GM19468 (cell line): Measurements from ENCODE around the gene MT2A.
"Not testable (repeated sequence)": the region's sequence is repeated elsewhere in the genome, so short reads cannot be mapped to it uniquely, and the experiment has no call there.

Experiments used
- ATAC-seq: cut with Tn5 transposase; IDR thresholded peaks from one replicate; pipeline ENCODE4 v1.9.1; 2021; ENCODE audit warnings: mild to moderate bottlenecking, moderate library complexity, moderate number of reproducible peaks; ENCODE audit not compliant: unreplicated experiment; ENCODE audit errors: extremely low read depth

MT2A gene

GRCh38 chr16:56617212-56618085, 9.1 kb downstream of the MT2A start:
- no peak for ATAC-seq

GRCh38 chr16:56618138-56618537, 9.8 kb downstream of the MT2A start:
- no peak for ATAC-seq

- no peak for ATAC-seq
Measured at GRCh38 chr16:56620339-56620897, 12.0 kb downstream of the MT2A start.

- ATAC-seq = not testable (repeated sequence)
Measured at GRCh38 chr16:56621665-56622445, 13.5 kb downstream of the MT2A start.

- ATAC-seq = not testable (repeated sequence)
Measured at GRCh38 chr16:56623184-56623583, 14.8 kb downstream of the MT2A start.

GRCh38 chr16:56623637-56624036, 15.3 kb downstream of the MT2A start:
- ATAC-seq = no peak

GRCh38 chr16:56625140-56625942, 17.0 kb downstream of the MT2A start, which contains the start of gene MT1E:
MT1E (plus strand) TSS chr16:56625781; CDS start chr16:56625852, 71 bp downstream.
- ATAC-seq = peak; percentile 33

- ATAC-seq = no peak
Measured at GRCh38 chr16:56625943-56626654, 17.7 kb downstream of the MT2A start.

GRCh38 chr16:56626685-56627084, 18.3 kb downstream of the MT2A start:
- ATAC-seq = no peak

GRCh38 chr16:56628486-56629350, 20.3 kb downstream of the MT2A start:
- ATAC-seq = no peak

GRCh38 chr16:56629531-56629930, 21.1 kb downstream of the MT2A start:
- ATAC-seq = no peak

GRCh38 chr16:56630134-56630533, 21.8 kb downstream of the MT2A start:
- ATAC-seq = peak; percentile 56

- ATAC-seq = no peak
Measured at GRCh38 chr16:56631197-56631596, 22.8 kb downstream of the MT2A start.

GRCh38 chr16:56631832-56632155, 23.4 kb downstream of the MT2A start:
- ATAC-seq = no peak

- ATAC-seq = no peak
Measured at GRCh38 chr16:56632156-56632847, 23.9 kb downstream of the MT2A start, which contains the start of gene MT1M. MT1M (plus strand) TSS chr16:56632659; CDS start chr16:56632732, 73 bp downstream.

- no peak for ATAC-seq
Measured at GRCh38 chr16:56632848-56633365, 24.5 kb downstream of the MT2A start.

GRCh38 chr16:56633535-56633934, 25.2 kb downstream of the MT2A start:
- ATAC-seq = no peak
